Fibroblast of villous mesenchyme (primary cell): ENCODE data around the gene DRC3. TPM values are rescaled to one million over a fixed set of nuclear protein-coding genes. Genes with fewer than 3 reads are reported as not detected.

Experiments
- DNase-seq: peaks from one replicate; pipeline ENCODE4 v3.0.0-alpha.2; 2010; ENCODE audit warnings: low read depth
- H3K4me3 ChIP-seq: 2 replicates; pipeline ENCODE4 v1.5.1; 2011; ENCODE audit warnings: low read depth, mild to moderate bottlenecking, low read length
- CTCF ChIP-seq: IDR thresholded peaks from 2 replicates; pipeline ENCODE4 v1.5.1; 2012; ENCODE audit warnings: low read depth, mild to moderate bottlenecking, low read length; ENCODE audit not compliant: insufficient read depth
- total RNA-seq: library from RNA; depleted of rRNA; stranded (reverse); fragments of >200 nt; gene quantifications from 2 replicates; pipeline ENCODE4 v1.2.3, GENCODE V29; 2012

The DRC3 gene
- total RNA-seq, 1 donor: under 0.01 TPM

DNA sequence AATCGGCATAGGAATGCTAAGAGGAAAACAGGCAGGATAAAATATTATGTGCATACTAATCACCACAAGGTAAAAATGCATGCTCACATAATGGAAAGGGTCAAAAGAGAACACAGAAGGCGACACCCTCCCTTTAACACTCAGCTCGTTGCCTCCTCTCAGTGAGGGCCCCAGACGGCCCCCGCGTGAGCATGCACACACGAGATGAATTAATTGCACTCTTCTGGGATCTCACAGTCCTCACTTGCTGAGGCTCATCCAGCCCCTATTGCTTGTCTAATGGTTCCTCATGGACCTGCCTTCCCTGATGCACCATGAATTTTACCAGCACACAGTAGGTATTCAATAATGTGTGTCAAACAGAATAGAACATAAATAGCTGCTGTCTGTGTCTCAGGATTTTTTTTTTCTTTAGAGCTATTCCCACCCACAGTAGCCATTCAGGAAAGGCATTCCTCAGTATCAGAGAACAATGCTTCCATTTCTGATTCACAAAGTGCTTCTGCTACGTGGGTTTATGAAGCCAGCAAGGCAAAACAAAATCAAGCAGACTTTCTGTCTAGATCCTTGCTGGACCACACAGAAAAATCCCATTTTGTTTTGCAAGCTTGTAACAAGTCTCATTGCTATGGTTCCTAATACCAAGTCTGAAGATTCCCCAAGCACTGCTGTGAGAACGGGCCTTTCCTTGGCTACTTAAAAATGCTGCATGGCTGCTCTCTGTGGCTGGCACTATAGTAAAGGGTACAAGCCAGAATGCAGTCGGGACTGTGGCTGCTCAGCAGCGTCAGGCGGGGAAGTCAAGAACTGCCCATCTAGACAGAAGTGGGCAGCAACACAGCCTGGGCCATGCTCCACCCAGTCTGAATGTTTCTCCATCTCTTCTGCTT lies 44.0 kb upstream of the DRC3 start:
- H3K4me3 ChIP-seq: no peak overlapping the region
- TF ChIP-seq CTCF: no peak
- no peak for DNase-seq

DNA sequence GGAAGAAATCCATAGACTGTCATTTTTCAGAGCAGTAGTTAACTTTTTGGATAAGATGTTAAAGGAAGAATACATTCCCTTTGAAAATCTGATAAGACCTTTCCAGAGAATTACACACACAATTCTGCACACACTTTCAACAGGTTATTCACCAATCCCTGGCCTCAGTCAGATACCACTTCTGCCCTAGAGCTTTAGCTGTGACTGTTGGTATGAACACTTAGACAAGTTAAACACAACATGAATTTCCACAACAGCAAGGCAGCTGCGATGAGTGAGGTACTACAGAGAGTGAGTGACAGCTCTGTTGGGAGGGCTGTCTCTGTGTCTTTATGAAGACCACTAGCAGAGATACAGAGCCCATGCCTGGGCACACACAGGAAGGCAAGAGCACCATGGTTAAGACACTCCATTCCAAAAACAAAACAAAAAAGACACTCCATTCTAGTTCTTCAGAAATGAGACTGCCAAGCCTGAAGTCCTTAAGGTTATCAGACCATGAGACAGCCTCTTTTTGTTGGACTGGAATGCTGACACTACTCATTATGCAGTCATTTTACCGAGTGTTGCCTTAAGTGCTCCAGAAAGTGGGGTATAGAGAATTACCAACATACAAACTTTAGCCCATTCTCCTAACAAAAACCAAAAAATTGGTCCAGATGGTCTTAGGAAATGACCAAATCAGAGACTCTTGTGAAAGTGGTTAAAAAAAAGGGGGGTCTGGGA lies 42.8 kb upstream of the DRC3 start:
- no peak for DNase-seq
- H3K4me3 ChIP-seq: no peak overlapping the region
- TF ChIP-seq CTCF: no peak

DNA sequence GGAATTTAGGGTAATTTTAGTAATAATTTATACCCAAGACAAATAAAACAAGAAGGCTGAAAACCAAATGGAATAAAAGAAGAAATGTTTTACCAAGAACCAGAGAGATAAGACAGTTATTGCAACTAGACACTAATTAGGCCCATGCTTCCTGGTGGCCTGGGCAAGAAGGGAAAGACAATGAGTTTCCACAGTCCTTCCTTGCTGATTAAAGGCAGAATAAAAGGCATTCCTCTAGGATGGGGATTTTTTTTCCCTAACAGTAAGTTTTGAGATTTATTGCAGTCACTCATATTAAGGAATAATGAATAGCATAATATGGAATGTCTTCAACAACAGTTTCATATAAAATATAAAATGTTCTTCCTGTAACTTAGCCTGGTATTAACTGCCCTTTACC lies 42.0 kb upstream of the DRC3 start:
- DNase-seq: no peak
- no peak for TF ChIP-seq CTCF
- H3K4me3 ChIP-seq: no peak overlapping the region

DNA sequence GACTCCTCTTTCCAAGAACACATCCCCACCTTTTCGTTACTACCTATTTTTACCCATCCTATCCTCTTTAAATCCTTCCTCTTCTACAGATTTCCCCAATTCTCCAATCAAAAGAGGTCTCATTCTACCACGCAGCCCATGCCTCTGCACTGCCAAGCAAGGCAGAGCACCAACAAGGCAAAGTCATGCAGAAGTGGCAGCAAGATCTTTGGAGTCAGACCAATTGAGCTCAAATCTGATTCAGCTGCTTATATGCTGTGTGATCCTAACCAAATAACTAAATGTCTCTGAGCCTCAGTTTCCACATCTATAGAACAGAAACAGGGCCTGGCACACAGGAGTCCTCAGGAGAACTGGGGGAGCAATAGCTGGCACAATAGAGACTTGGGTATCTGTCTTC lies 41.5 kb upstream of the DRC3 start:
- DNase-seq: no peak
- no peak for TF ChIP-seq CTCF
- H3K4me3 ChIP-seq: no peak overlapping the region

DNA sequence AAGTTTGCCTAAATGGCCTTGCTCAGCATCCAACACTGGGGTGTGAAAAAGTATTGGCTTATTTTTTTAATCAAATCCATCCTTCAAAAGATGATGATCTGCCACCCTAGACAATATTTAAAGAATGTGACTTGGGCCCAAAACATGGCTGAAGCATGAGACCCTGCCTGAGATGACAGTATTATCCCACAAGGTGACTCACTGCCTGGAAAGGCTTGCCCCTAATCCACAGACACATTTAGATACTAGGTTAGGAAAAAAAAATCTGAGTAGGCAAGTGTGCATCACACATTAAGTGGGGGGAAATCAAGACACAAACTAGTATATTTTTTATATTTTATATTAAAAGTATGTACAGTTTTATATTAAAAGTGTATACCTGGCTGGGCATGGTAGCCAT lies 38.9 kb upstream of the DRC3 start:
- no peak overlapping the region for H3K4me3 ChIP-seq
- DNase-seq: no peak
- TF ChIP-seq CTCF: no peak

DNA sequence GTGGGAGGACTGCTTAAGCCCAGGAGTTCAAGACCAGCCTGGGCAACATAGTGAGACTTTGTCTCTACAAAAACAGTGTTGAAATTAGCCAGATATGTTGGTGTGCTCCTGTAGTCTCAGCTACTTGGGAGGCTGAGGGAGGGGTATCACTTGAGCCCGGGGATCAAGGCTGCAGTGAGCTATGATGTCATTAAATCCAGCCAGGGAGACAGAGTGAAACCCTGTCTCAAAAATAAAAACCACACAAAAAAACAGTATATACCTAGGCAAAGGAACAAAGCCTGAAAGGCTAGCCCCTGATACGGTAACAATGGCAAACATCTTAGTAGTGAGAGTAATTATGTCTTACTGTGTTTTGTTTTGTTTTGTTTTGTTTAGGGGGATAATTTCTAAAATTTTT lies 38.4 kb upstream of the DRC3 start:
- no peak overlapping the region for H3K4me3 ChIP-seq
- DNase-seq: no peak
- TF ChIP-seq CTCF: no peak

GRCh38 chr17:17934806-17935205 lies 37.9 kb upstream of the DRC3 start:
- TF ChIP-seq CTCF: no peak
- no peak for DNase-seq
- no peak overlapping the region for H3K4me3 ChIP-seq
